ENCODE results near the gene B4GALT6.

DNA sequence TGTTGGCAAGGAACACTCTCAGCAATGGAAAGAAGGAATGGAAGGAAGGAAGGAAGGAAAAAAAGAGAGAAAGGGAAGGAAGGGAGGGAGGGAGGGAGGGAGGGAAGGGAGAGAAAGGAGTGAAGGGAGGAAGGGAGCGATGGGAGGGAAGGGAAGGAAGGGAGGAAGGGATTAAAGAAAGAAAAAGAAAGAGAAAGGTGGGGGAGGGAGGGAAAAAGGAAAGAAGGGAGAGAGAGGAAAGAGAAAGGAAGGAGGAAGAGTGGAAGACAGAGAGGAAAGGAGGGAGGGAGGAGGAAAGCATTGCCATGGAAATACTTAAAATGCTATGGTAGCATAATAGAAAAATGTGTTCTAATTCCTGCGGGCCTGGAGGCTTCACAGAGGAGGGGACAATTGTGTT is 70.3 kb downstream of the B4GALT6 start:
- TF ChIP-seq POLR2A (IDR thresholded peaks at IDR 0.05; ENCODE audit: low read depth, low read length) (no peak), POLR2AphosphoS5 (IDR thresholded peaks at IDR 0.05; ENCODE audit: low read depth, low read length) (no peak), SPI1 (IDR thresholded peaks at IDR 0.05; ENCODE audit: low read depth, low read length) (no peak), TAF1 (IDR thresholded peaks at IDR 0.05; ENCODE audit: low read depth, low read length) (no peak)

Measured in GM12891 (cell line).